GM18505 (cell line): ENCODE measurements around the gene MRPL50.

Experiments used
- ATAC-seq: cut with Tn5 transposase; IDR thresholded peaks from one replicate; pipeline ENCODE4 v1.9.1; 2021; ENCODE audit not compliant: unreplicated experiment
- POLR2A ChIP-seq: IDR thresholded peaks from 4 replicates; pipeline ENCODE4 v1.6.1; 2011; ENCODE audit warnings: borderline replicate concordance; ENCODE audit not compliant: insufficient read depth, insufficient read length; ENCODE audit errors: extremely low read depth

Gene MRPL50

GRCh38 chr9:101381833-101382342 lies 16.5 kb downstream of the MRPL50 start:
- TF ChIP-seq POLR2A: no peak
- no peak for ATAC-seq

GRCh38 chr9:101381118-101381517 lies 17.3 kb downstream of the MRPL50 start:
- TF ChIP-seq POLR2A: no peak
- no peak for ATAC-seq

DNA sequence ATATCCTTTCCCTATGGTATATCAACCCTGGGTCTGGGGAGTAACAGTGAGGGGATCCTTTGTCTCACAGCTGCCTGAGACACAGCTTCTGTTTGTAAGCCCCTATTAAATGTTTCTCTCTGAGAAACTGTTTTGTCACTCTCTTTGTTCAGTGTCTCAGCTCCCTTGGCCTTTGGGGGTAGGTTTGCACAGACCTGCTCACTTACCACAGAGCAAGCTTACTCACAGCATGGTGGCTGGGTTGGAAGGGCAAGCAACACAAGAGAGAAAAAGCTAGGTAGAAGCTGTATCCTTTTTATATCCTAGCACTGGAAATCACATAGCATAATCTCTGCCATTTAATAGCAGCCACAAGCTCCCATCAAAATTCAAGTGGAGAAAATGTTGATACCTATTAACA lies 18.1 kb downstream of the MRPL50 start:
- no peak for TF ChIP-seq POLR2A
- ATAC-seq: no peak

GRCh38 chr9:101376111-101376848 lies 22.1 kb downstream of the MRPL50 start:
- ATAC-seq: no peak
- TF ChIP-seq POLR2A: no peak

GRCh38 chr9:101375546-101375945 lies 22.9 kb downstream of the MRPL50 start:
- TF ChIP-seq POLR2A: no peak
- no peak for ATAC-seq

DNA sequence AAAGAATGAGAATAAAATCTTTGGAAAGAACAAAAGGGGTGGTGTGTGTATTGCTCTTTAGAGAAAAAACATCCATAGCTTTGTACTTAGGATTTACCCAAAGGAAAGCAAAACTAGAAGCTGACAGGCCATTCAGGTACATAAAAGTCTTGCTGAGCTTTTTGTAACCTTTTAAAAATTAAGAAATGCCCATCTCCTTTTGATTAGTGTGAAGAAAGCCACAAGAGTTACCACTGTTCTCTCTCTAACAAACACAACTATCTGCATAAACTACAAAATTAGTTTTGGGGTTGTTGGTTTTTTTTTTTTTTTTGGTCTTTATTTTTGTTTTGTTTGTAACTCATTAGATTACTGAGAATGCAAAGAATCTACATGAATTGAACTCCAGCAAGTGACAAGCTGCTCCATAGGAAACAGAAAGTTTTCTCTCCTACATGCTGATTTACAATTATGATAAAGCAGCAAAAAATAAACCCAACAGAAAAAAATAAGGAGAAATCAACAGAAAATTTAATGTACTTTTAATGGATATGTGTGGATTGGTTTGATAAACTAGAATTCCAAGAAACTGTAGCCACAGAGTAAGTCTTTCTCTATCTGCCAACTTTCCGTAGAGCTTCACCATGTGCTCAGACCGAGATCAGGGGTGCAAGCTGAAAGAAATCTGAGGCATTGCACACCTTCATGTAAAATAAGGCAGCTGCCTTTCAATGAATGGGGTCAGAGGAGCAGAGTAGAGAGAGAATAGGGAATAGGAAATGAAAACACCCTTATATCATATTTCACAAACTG lies 25.9 kb downstream of the MRPL50 start:
- TF ChIP-seq POLR2A: no peak
- no peak for ATAC-seq

GRCh38 chr9:101371813-101372212 lies 26.6 kb downstream of the MRPL50 start:
- no peak for ATAC-seq
- no peak for TF ChIP-seq POLR2A

DNA sequence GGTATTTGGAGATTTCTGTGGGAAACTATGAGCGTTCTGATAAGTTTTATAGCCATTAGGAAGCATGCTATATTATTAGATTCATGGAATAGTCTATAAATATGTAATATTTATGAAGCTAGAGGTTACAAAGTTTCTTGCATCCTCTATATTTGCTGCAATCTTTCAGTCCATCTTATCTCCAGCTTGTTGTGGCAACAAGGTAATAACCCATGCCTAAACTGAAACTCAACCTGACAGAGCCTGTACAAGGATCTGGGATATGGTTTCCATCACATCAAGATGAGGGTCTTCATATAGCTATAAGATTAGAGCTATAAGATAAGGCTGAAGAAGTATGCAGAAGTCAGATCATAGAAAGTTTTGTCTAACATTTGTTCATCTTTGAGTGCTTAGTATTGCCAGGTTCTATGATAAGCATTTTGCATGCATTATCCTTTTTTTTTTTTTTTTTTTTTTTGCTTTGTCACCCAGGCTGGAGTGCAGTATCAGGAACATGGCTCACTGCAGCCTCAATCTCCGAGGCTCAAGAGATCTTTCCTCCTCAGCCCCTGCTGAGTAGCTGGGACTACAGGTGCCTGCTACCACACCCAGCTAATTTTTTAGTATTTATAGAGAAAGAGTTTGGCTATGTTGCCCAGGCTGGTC lies 28.4 kb downstream of the MRPL50 start:
- no peak for TF ChIP-seq POLR2A
- no peak for ATAC-seq

GRCh38 chr9:101369286-101369685 lies 29.1 kb downstream of the MRPL50 start:
- ATAC-seq: no peak
- no peak for TF ChIP-seq POLR2A

DNA sequence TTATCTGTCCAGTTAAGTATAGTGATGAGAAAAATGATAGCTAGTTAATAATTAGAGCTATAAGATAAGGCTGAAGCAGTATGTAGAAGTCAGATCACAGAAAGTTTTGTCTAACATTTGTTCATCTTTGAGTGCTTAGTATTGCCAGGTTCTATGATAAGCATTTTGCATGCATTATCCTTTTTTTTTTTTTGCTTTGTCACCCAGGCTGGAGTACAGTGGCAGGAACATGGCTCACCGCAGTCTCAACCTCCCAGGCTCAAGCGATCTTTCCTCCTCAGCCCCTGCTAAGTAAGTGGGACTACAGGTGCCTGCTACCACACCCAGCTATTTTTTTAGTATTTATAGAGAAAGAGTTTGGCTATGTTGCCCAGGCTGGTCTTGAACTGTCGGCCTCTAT lies 31.1 kb downstream of the MRPL50 start:
- TF ChIP-seq POLR2A: no peak
- ATAC-seq: no peak

DNA sequence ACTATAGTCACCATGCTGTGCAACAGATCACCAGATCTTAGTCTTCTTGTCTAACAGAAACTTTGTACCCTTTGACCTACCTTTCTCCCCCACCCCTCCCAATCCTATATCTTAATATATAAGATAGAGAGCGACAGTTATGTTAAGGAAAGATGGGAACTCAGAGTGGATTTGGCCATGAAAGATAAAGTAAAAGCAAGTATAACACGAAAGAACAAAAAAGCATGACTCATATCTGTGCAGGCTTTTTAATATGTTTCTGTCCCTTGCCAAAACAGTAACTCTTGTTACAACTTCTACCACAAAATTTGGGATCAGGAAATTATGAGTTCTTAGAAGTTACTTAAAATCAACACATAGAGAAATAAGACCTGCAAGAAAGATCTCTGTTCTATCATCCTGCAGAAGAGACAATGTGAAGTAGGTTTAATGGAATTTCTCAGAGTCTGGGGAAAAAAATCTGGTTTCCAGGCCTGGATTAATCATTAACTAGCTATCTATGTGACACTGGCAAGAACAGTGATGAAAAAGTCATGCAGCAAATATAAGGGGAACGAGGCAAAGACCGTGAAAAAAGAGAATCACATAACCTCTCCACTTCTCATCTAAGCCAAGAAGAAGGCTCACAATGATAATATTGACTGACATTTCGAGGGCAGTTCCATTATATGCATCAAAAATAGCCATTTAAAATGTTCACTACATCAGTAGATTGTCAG lies 32.2 kb downstream of the MRPL50 start:
- no peak for ATAC-seq
- no peak for TF ChIP-seq POLR2A

- no peak for ATAC-seq
Observed at GRCh38 chr9:101365181-101365580, 33.2 kb downstream of the MRPL50 start.

DNA sequence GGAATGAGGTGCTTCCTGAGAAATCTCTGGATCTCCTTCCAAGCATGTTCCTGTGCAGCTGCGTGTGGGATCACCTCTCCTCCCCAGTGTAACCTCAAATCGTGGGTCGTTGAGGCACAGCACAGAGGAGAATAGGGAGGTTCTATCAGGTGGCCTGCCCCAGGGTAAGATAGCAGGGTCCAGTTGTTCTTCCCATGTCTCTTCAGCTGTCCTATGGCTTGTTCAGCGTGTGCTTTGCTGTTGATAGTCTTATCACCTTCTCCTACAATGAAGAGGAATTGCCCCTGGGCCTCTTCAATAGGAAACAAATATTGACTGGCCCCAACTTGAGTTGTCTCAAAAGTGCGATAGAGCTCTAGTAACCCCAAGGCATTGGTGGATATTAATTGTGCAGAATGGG lies 36.0 kb downstream of the MRPL50 start:
- ATAC-seq: no peak
- TF ChIP-seq POLR2A: no peak

More at GRCh38 chr9:101365181-101365580, 33.2 kb downstream of the MRPL50 start:
- no peak for TF ChIP-seq POLR2A
